SK-N-SH (cell line): ENCODE measurements around the gene CELF5. TPM values are rescaled to one million over a fixed set of nuclear protein-coding genes. Genes with fewer than 3 reads are reported as not detected.

Experiments used
- CTCF ChIA-PET: fragments of 300-600, 350-600 bp; formaldehyde crosslinking; extraction: SDS; loops from one replicate; lab custom pipeline; 2021; lab: Yijun Ruan, JAX
- POLR2A ChIA-PET: fragments of 350-600 bp; sonication (Branson Sonifier 250); formaldehyde crosslinking; extraction: SDS; loops from one replicate; lab custom pipeline; 2020; ENCODE audit warnings: antibody characterized with exemption, inconsistent platforms; lab: Yijun Ruan, JAX
- DNase-seq: peaks from one replicate; pipeline ENCODE4 v3.0.0; 2012
- H2AFZ ChIP-seq: fragments of 200-600 bp; sonication (generic); 2 replicates; pipeline ENCODE4 v1.8.1; 2016; ENCODE audit warnings: antibody characterized with exemption, mild to moderate bottlenecking, low read depth
- H3F3A ChIP-seq: fragments of 200-600 bp; sonication (generic); replicated peaks from 2 replicates; pipeline ENCODE3; 2016; ENCODE audit warnings: antibody characterized with exemption, mild to moderate bottlenecking; ENCODE audit not compliant: insufficient read depth
- H3K27ac ChIP-seq, 2 experiments: fragments of 200-500 bp in 1 of 2; fragments of 200-600 bp in 1 of 2; sonication (Bioruptor generic) in 1 of 2; sonication (generic), shearing (Covaris generic) in 1 of 2; 2 replicates each; pipeline versions ENCODE4 v1.5.1 to v1.6.1; 2014 to 2016; ENCODE audit warnings: low read depth in 2 of 2, inconsistent platforms in 1 of 2, low read length in 1 of 2, mild to moderate bottlenecking in 1 of 2, mixed read lengths in 1 of 2
- H3K27me3 ChIP-seq: fragments of 200-600 bp; sonication (generic), shearing (Covaris generic); 2 replicates; pipeline ENCODE4 v1.6.1; 2016; ENCODE audit warnings: mixed run types; ENCODE audit not compliant: insufficient read depth
- H3K36me3 ChIP-seq, 2 experiments: fragments of 200-500 bp in 1 of 2; fragments of 200-600 bp in 1 of 2; sonication (Bioruptor generic) in 1 of 2; sonication (generic) in 1 of 2; replicated peaks in 1 of 2; 2 replicates each; pipeline versions ENCODE3 to v1.5.1; 2014 to 2016; ENCODE audit warnings: low read length in 1 of 2, mild to moderate bottlenecking in 1 of 2; ENCODE audit not compliant: insufficient read depth in 2 of 2, control insufficient read depth in 1 of 2
- H3K4me1 ChIP-seq, 2 experiments: fragments of 200-500 bp in 1 of 2; fragments of 200-600 bp in 1 of 2; sonication (Bioruptor generic) in 1 of 2; sonication (generic), shearing (Covaris generic) in 1 of 2; 2 replicates each; pipeline versions ENCODE4 v1.5.1 to v1.6.1; 2014 to 2016; ENCODE audit warnings: low read depth in 1 of 2, low read length in 1 of 2, mixed run types in 1 of 2; ENCODE audit not compliant: insufficient read depth in 2 of 2, control insufficient read depth in 1 of 2
- H3K4me2 ChIP-seq: fragments of 200-600 bp; sonication (generic), shearing (Covaris generic); 2 replicates; pipeline ENCODE4 v1.6.1; 2017; ENCODE audit warnings: mixed run types
- H3K4me3 ChIP-seq, 2 experiments: fragments of 200-500 bp in 1 of 2; fragments of 200-600 bp in 1 of 2; sonication (Bioruptor generic) in 1 of 2; sonication (generic), shearing (Covaris generic) in 1 of 2; 2 replicates each; pipeline versions ENCODE4 v1.5.1 to v1.8.1; 2014 to 2016; ENCODE audit warnings: low read depth in 2 of 2, inconsistent platforms in 1 of 2, low read length in 1 of 2, mild to moderate bottlenecking in 1 of 2, mixed read lengths in 1 of 2, moderate library complexity in 1 of 2
- H3K79me2 ChIP-seq: fragments of 200-600 bp; sonication (generic); 2 replicates; pipeline ENCODE4 v1.8.1; 2017; ENCODE audit warnings: mild to moderate bottlenecking; ENCODE audit not compliant: insufficient read depth
- H3K9ac ChIP-seq: fragments of 200-600 bp; sonication (generic); 2 replicates; pipeline ENCODE4 v1.6.1; 2017; ENCODE audit warnings: mixed run types
- H3K9me2 ChIP-seq: fragments of 200-600 bp; sonication (generic); 2 replicates; pipeline ENCODE4 v1.6.1; 2017; ENCODE audit warnings: mixed run types
- H3K9me3 ChIP-seq: fragments of 200-600 bp; sonication (generic); 2 replicates; pipeline ENCODE4 v1.6.1; 2017; ENCODE audit warnings: mixed run types, mild to moderate bottlenecking, moderate library complexity
- H4K20me1 ChIP-seq: fragments of 200-600 bp; sonication (generic); 2 replicates; pipeline ENCODE4 v1.6.1; 2017; ENCODE audit warnings: mild to moderate bottlenecking, mixed run types; ENCODE audit not compliant: insufficient read depth
- CHD2 ChIP-seq: fragments of 150-350 bp; IDR thresholded peaks from 2 replicates; pipeline ENCODE4 v1.6.1; 2018; ENCODE audit warnings: low read length; ENCODE audit not compliant: partially characterized antibody
- ELF1 ChIP-seq: IDR thresholded peaks from 2 replicates; pipeline ENCODE4 v1.4.0; 2012
- EP300 ChIP-seq, 2 experiments: IDR thresholded peaks; 2 replicates each; pipeline versions ENCODE4 v1.4.0 to v1.6.1; 2012; ENCODE audit warnings: borderline replicate concordance in 1 of 2, low read depth in 1 of 2, low read length in 1 of 2
- JUND ChIP-seq: IDR thresholded peaks from 2 replicates; pipeline ENCODE4 v1.4.0; 2012
- MAX ChIP-seq: IDR thresholded peaks from 2 replicates; pipeline ENCODE4 v1.4.0; 2012; ENCODE audit warnings: low read depth
- NFIC ChIP-seq: IDR thresholded peaks from 2 replicates; pipeline ENCODE4 v1.4.0; 2012; ENCODE audit warnings: borderline replicate concordance
- NRF1 ChIP-seq: IDR thresholded peaks from 2 replicates; pipeline ENCODE4 v1.6.1; 2012; ENCODE audit warnings: low read depth, mild to moderate bottlenecking, low read length
- RAD21 ChIP-seq: IDR thresholded peaks from 2 replicates; pipeline ENCODE4 v1.6.1; 2012; ENCODE audit warnings: mild to moderate bottlenecking, low read length
- RCOR1 ChIP-seq: fragments of 150-350 bp; IDR thresholded peaks from 2 replicates; pipeline ENCODE4 v1.6.1; 2017; ENCODE audit warnings: antibody characterized with exemption, low read length
- RFX5 ChIP-seq: IDR thresholded peaks from 2 replicates; pipeline ENCODE4 v1.6.1; 2012; ENCODE audit warnings: mild to moderate bottlenecking, improper control_type of control experiment, low read length
- SIN3A ChIP-seq: IDR thresholded peaks from 2 replicates; pipeline ENCODE4 v1.6.1; 2012; ENCODE audit warnings: low read depth, mild to moderate bottlenecking, low read length, moderate library complexity, borderline replicate concordance
- SMC3 ChIP-seq: IDR thresholded peaks from 2 replicates; pipeline ENCODE4 v1.6.1; 2012; ENCODE audit warnings: low read depth, low read length, improper control_type of control experiment
- TAF1 ChIP-seq: IDR thresholded peaks from 2 replicates; pipeline ENCODE4 v1.6.1; 2012; ENCODE audit warnings: low read depth, mild to moderate bottlenecking, low read length, moderate library complexity, borderline replicate concordance
- USF2 ChIP-seq: fragments of 150-350 bp; IDR thresholded peaks from 2 replicates; pipeline ENCODE4 v1.6.1; 2017; ENCODE audit warnings: antibody characterized with exemption, low read length, low read depth, borderline replicate concordance
- ZBTB33 ChIP-seq: IDR thresholded peaks from 2 replicates; pipeline ENCODE4 v1.4.0; 2012; ENCODE audit warnings: low read depth, borderline replicate concordance
- WGBS: methylation state at CpG from one replicate; pipeline ENCODE4 v1.1.6; 2017; ENCODE audit warnings: low lambda C conversion rate; 5-methylcytosine and 5-hydroxymethylcytosine counted together
- polyA plus RNA-seq, 3 experiments: library from polyadenylated mRNA; depleted of rRNA; stranded (reverse); fragments of >200 nt; gene quantifications; 2 replicates each; pipeline ENCODE4 v1.2.3, GENCODE V29; 2012
- TF ChIP-seq, protein P1 (sequence below): IDR thresholded peaks from 2 replicates; pipeline ENCODE4 v1.6.1; 2012; ENCODE audit warnings: mild to moderate bottlenecking, low read depth, low read length, moderate library complexity
- TF ChIP-seq, protein P2 (sequence below): fragments of 200-600 bp; sonication (generic); IDR thresholded peaks from 2 replicates; pipeline ENCODE4 v1.6.1; 2017; ENCODE audit warnings: antibody characterized with exemption, mild to moderate bottlenecking, moderate library complexity

CELF5 gene
- polyA plus RNA-seq, 1 of the 3 experiments (the other 2 are of a cell fraction) = 0.33 TPM

- WGBS = 80% methylated on average over 13 of the region's 15 CpGs
- POLR2A ChIA-PET = no interaction called here
- H3K27me3 ChIP-seq = peaks cover 5% of the 10 kb centered on the region; the same call in 1 of the 2 replicates
Measured at GRCh38 chr19:3268326-3268725, 43.9 kb downstream of the CELF5 start.

DNA sequence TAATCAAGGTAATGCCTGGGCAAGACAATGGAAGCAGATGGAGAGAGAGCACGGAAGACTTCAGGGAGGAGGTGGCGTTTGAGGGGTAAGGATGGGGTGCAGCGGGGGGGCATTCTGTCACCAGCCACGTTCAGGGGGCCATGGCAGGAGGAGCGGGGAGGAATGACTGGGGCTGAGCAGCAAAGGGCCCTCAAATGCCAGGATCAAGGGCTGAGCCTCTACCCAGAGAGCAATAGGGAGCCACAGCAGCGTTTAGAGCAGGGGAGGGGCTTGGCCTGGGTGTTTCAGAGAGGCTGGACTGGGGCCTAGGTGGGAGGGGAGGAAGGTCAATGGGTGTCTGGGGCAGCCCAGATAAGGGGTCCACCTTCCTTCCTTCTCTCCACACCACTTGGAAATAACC is 44.3 kb downstream of the CELF5 start:
- no peaks in the 10 kb centered on the region for H3K36me3 ChIP-seq
- ChIA-PET CTCF (interaction anchor here (1.3 kb wide), 1 partner anchor 45 kb away, joined by 3 read pairs; no protein-coding TSS in a partner anchor), POLR2A (no interaction called here)
- no peak for DNase-seq
- H3K4me3 ChIP-seq = no peak overlapping the region
- 75% methylated on average over 6 of the region's 6 CpGs for WGBS
- no peak overlapping the region for H2AFZ ChIP-seq
- no peak overlapping the region for H3K27ac ChIP-seq
- H3K27me3 ChIP-seq = peaks cover 5% of the 10 kb centered on the region; the same call in 1 of the 2 replicates
- H3K4me2 ChIP-seq = no peak overlapping the region
- no peak overlapping the region for H3K9ac ChIP-seq
- no peaks in the 10 kb centered on the region for H3K79me2 ChIP-seq
- no peaks in the 10 kb centered on the region for H3F3A ChIP-seq
- no peaks in the 10 kb centered on the region for H4K20me1 ChIP-seq
- H3K9me2 ChIP-seq = no peaks in the 10 kb centered on the region
- H3K4me1 ChIP-seq = no peaks in the 10 kb centered on the region; a peak in 1 of 4 replicates
- H3K9me3 ChIP-seq = no peaks in the 10 kb centered on the region
- TF ChIP-seq EP300 (IDR thresholded peaks at IDR 0.05; ENCODE audit: borderline replicate concordance in 1 of 2, low read depth in 1 of 2, low read length in 1 of 2) = no peak
- no peak for TF ChIP-seq NFIC
- TF ChIP-seq TAF1 = no peak
- TF ChIP-seq SIN3A = no peak
- TF ChIP-seq RFX5 = no peak
- TF ChIP-seq CHD2 = no peak
- TF ChIP-seq, protein P1, sequence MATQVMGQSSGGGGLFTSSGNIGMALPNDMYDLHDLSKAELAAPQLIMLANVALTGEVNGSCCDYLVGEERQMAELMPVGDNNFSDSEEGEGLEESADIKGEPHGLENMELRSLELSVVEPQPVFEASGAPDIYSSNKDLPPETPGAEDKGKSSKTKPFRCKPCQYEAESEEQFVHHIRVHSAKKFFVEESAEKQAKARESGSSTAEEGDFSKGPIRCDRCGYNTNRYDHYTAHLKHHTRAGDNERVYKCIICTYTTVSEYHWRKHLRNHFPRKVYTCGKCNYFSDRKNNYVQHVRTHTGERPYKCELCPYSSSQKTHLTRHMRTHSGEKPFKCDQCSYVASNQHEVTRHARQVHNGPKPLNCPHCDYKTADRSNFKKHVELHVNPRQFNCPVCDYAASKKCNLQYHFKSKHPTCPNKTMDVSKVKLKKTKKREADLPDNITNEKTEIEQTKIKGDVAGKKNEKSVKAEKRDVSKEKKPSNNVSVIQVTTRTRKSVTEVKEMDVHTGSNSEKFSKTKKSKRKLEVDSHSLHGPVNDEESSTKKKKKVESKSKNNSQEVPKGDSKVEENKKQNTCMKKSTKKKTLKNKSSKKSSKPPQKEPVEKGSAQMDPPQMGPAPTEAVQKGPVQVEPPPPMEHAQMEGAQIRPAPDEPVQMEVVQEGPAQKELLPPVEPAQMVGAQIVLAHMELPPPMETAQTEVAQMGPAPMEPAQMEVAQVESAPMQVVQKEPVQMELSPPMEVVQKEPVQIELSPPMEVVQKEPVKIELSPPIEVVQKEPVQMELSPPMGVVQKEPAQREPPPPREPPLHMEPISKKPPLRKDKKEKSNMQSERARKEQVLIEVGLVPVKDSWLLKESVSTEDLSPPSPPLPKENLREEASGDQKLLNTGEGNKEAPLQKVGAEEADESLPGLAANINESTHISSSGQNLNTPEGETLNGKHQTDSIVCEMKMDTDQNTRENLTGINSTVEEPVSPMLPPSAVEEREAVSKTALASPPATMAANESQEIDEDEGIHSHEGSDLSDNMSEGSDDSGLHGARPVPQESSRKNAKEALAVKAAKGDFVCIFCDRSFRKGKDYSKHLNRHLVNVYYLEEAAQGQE = no peak
- TF ChIP-seq RCOR1 = no peak
- TF ChIP-seq, protein P2, sequence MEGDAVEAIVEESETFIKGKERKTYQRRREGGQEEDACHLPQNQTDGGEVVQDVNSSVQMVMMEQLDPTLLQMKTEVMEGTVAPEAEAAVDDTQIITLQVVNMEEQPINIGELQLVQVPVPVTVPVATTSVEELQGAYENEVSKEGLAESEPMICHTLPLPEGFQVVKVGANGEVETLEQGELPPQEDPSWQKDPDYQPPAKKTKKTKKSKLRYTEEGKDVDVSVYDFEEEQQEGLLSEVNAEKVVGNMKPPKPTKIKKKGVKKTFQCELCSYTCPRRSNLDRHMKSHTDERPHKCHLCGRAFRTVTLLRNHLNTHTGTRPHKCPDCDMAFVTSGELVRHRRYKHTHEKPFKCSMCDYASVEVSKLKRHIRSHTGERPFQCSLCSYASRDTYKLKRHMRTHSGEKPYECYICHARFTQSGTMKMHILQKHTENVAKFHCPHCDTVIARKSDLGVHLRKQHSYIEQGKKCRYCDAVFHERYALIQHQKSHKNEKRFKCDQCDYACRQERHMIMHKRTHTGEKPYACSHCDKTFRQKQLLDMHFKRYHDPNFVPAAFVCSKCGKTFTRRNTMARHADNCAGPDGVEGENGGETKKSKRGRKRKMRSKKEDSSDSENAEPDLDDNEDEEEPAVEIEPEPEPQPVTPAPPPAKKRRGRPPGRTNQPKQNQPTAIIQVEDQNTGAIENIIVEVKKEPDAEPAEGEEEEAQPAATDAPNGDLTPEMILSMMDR = no peak
- TF ChIP-seq ZBTB33 = no peak
- no peak for TF ChIP-seq NRF1
- no peak for TF ChIP-seq ELF1

More at GRCh38 chr19:3268326-3268725, 43.9 kb downstream of the CELF5 start:
- Histone ChIP-seq H3K79me2 (no peaks in the 10 kb centered on the region), H3F3A (no peaks in the 10 kb centered on the region), H3K9me3 (no peaks in the 10 kb centered on the region), H4K20me1 (no peaks in the 10 kb centered on the region), H3K9me2 (no peaks in the 10 kb centered on the region), H2AFZ (no peak overlapping the region), H3K4me3 (no peak overlapping the region), H3K36me3 (no peaks in the 10 kb centered on the region), H3K4me1 (no peaks in the 10 kb centered on the region; a peak in 1 of 4 replicates), H3K27ac (no peak overlapping the region), H3K9ac (no peak overlapping the region), H3K4me2 (no peak overlapping the region)
- TF ChIP-seq NFIC = no peak
- no peak for TF ChIP-seq USF2
- TF ChIP-seq RAD21 = no peak
- TF ChIP-seq JUND = no peak
- TF ChIP-seq MAX = no peak
- TF ChIP-seq SMC3 = no peak
- no peak for DNase-seq
- CTCF ChIA-PET = interaction anchor here (1.2 kb wide), 1 partner anchor 306 kb away, joined by 4 read pairs; no protein-coding TSS in a partner anchor
